Gastrocnemius medialis (tissue), 4 donors: Measurements from ENCODE around the gene ENO1. TPM values are rescaled to one million over a fixed set of nuclear protein-coding genes. Genes with fewer than 3 reads are reported as not detected.

Experiments
- ATAC-seq, 2 donors: fragments of 150-250 bp; one replicate each; pipeline ENCODE4 v1.9.1; 2016
- DNase-seq, 2 donors: peaks; one replicate each; pipeline ENCODE4 v3.0.0-alpha.2; 2019
- H3K27ac ChIP-seq, 4 donors: fragments of 200-600 bp; sonication (generic); 1 replicate in 1 of 4; 2 replicates in 3 of 4; pipeline ENCODE4 v1.5.1; 2016 to 2018; ENCODE audit warnings: mild to moderate bottlenecking in 2 of 4, moderate library complexity in 1 of 4
- H3K27me3 ChIP-seq, 3 donors: fragments of 200-600 bp; sonication (generic) in 2 of 3; 1 replicate in 1 of 3; 2 replicates in 2 of 3; pipeline versions ENCODE4 v1.5.1 to v1.6.0; 2016 to 2019; ENCODE audit warnings: mild to moderate bottlenecking in 1 of 3, moderate library complexity in 1 of 3
- H3K36me3 ChIP-seq, 2 donors: fragments of 200-600 bp; sonication (generic) in 1 of 2; one replicate each; pipeline ENCODE4 v1.5.1; 2017 to 2018
- H3K4me1 ChIP-seq, 2 donors: fragments of 200-600 bp; sonication (generic) in 1 of 2; one replicate each; pipeline ENCODE4 v1.5.1; 2016 to 2017; ENCODE audit warnings: mild to moderate bottlenecking in 2 of 2
- H3K4me3 ChIP-seq, 4 donors: fragments of 200-600 bp; sonication (generic) in 3 of 4; 1 replicate in 1 of 4; 2 replicates in 3 of 4; pipeline ENCODE4 v1.5.1; 2016 to 2019; ENCODE audit warnings: mild to moderate bottlenecking in 2 of 4
- H3K9me3 ChIP-seq, 3 donors: fragments of 200-600 bp; sonication (generic) in 2 of 3; 1 replicate in 1 of 3; 2 replicates in 2 of 3; pipeline ENCODE4 v1.5.1; 2016 to 2019
- POLR2A ChIP-seq, 2 donors: fragments of 450-650 bp; IDR thresholded peaks; one replicate each; pipeline ENCODE4 v1.6.1; 2017; ENCODE audit warnings: antibody characterized with exemption in 2 of 2, mild to moderate bottlenecking in 2 of 2, moderate library complexity in 2 of 2
- in situ Hi-C, 4 donors: fragments of 200-750 bp; cut with MboI; loops; one replicate each; pipeline versions ENCODE4 v1.15.0 to v1.8.0; 2017; ENCODE audit warnings: low sequenced_read_pairs in 4 of 4
- intact Hi-C: fragments of 100-400 bp; cut with DNase I; formaldehyde crosslinking; loops from one replicate; pipeline ENCODE4 v1.15.1; 2023; ENCODE audit warnings: low total_unique reads
- total RNA-seq, 4 donors: library from RNA; depleted of rRNA; stranded (reverse); fragments of >200 nt; gene quantifications; one replicate each; pipeline versions ENCODE4 v1.1.0 to v1.2.3, GENCODE V29; 2016
- TF ChIP-seq, protein P1 (sequence below), 5 experiments: fragments of 450-650 bp in 3 of 5; fragments of 200-600 bp in 2 of 5; sonication (generic) in 2 of 5; IDR thresholded peaks in 4 of 5; conservative IDR thresholded peaks in 1 of 5; 1 replicate in 4 of 5; 2 replicates in 1 of 5; pipeline ENCODE4 v1.5.1; 2016 to 2019; ENCODE audit warnings: antibody characterized with exemption in 5 of 5, mild to moderate bottlenecking in 3 of 5, moderate library complexity in 3 of 5

ENO1 gene
- total RNA-seq, 4 donors from 2014 or later: 112 to 354 (median 209) TPM

DNA sequence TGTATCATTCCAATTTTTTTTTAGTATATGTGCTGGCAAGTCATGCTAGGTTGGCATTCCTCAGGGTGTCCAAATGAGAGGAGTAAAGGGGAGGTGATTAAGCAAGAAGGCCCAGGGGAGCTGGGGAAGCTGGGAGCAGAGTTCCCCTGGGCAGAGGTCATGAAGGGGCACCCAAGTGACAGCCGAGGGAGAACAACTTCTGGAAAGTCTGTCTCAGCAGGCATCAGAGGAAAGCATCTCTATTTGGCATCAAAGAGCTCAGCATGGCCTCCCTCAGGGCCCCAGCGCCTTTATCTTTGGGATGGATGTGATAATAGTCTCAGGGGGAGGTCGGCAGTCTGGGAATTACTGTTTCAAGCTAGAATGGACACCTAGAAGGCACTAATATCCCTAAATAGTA is 5.0 kb upstream of the ENO1 start:
- TF ChIP-seq, protein P1, sequence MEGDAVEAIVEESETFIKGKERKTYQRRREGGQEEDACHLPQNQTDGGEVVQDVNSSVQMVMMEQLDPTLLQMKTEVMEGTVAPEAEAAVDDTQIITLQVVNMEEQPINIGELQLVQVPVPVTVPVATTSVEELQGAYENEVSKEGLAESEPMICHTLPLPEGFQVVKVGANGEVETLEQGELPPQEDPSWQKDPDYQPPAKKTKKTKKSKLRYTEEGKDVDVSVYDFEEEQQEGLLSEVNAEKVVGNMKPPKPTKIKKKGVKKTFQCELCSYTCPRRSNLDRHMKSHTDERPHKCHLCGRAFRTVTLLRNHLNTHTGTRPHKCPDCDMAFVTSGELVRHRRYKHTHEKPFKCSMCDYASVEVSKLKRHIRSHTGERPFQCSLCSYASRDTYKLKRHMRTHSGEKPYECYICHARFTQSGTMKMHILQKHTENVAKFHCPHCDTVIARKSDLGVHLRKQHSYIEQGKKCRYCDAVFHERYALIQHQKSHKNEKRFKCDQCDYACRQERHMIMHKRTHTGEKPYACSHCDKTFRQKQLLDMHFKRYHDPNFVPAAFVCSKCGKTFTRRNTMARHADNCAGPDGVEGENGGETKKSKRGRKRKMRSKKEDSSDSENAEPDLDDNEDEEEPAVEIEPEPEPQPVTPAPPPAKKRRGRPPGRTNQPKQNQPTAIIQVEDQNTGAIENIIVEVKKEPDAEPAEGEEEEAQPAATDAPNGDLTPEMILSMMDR (IDR thresholded peaks at IDR 0.05 in 4 of 5, conservative IDR thresholded peaks at IDR 0.05 in 1 of 5): no peak
- TF ChIP-seq POLR2A (IDR thresholded peaks at IDR 0.05): no peak
- H3K27ac ChIP-seq: no peak overlapping the region
- no peak for ATAC-seq
- DNase-seq: no peak
- in situ Hi-C loops (no loop called here), intact Hi-C loops (no loop called here)
- no peaks in the 10 kb centered on the region for H3K9me3 ChIP-seq
- no peaks in the 10 kb centered on the region for H3K36me3 ChIP-seq
- H3K4me1 ChIP-seq: peaks cover 9 to 13% of the 10 kb centered on the region in 2 donors
- H3K4me3 ChIP-seq: no peak overlapping the region
- no peaks in the 10 kb centered on the region for H3K27me3 ChIP-seq

DNA sequence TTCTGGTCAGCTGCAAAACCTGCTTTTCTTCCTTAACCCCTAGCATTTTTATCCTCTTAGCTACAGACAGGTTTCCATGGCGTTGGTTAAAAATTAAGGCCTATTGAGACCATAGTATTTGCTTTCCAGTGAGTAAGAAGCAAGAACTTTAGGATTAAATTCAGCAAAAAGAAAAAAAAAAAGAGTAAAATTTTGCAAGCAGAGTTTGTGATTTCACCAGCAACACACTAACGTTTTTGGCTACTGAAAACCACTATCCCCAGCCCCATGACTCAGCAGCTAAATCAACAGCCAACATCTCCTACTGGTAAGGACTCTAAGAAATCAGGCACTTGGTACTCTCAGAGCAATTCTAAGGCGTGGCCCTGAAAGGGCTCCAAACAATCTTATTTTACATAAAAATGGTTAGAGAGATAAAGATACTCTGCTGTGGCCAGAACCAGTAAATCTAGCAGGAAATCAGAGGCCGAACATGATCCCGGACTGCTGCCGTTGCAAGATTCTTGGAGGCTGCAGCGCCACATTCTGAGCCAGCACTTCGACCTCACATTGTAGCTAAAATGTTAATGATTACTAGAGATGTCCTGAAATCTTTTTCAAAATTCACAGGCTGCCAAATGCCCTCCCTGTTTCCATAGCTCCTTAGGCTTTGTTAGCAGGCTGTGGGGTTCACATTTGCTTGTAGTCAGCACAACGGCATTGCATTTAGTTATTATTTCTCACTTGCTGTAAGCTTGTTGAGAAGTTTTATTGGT is 1.6 kb upstream of the ENO1 start:
- Histone ChIP-seq H3K27me3 (no peaks in the 10 kb centered on the region), H3K4me3 (peak overlapping the region in 2 of 4 donors; percentile 72 to 81)
- in situ Hi-C loops: no loop called here

DNA sequence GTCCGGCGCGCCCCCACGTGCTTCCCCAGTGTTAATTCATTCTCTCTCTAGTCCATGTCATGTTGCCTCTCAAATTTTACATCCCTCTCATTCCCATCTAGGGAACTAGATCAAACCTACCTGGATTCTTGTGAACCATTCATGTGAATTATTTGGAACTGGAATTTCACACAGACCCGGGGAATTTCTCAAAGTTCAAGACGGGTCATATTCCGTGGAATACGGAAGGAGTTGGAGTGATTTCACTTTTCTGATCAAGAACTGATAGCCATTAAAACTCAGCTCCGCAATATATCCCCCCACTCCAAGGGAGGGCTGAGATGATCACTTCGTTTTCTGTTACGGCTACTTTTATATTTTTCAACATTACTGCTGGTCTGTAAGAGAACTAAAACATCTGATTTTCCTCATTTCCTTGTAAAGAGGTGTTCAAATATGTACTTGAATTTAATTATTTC is 1.0 kb upstream of the ENO1 start:
- Histone ChIP-seq H3K36me3 (peaks cover 0 to 8% of the 10 kb centered on the region in 2 donors), H3K4me1 (peaks cover 40 to 42% of the 10 kb centered on the region in 2 donors), H3K27me3 (no peaks in the 10 kb centered on the region), H3K9me3 (no peaks in the 10 kb centered on the region), H3K27ac (peak overlapping the region; percentile 96 to 98 (median 97)), H3K4me3 (peak overlapping the region; percentile 63 to 92 (median 76))
- intact Hi-C loops: loop anchor here (5.0 to 10.0 kb wide), 4 partner anchors 188 to 1097 kb away; partner anchors contain the start of genes PARK7, PER3 and SLC2A5
- in situ Hi-C loops: no loop called here
- no peak for DNase-seq
- TF ChIP-seq, protein P1 (IDR thresholded peaks at IDR 0.05 in 4 of 5, conservative IDR thresholded peaks at IDR 0.05 in 1 of 5): peak in 1 of 5 experiments; percentile 17
- TF ChIP-seq POLR2A (IDR thresholded peaks at IDR 0.05): no peak
- ATAC-seq: peak in 1 of 2 donors; percentile 0

More for the DNA sequence above, 1.6 kb upstream of the ENO1 start:
- Histone ChIP-seq H3K4me1 (peaks cover 34 to 36% of the 10 kb centered on the region in 2 donors), H3K9me3 (no peaks in the 10 kb centered on the region), H3K27ac (peak overlapping the region; percentile 96 to 98 (median 97)), H3K36me3 (peaks cover 0 to 8% of the 10 kb centered on the region in 2 donors)
- ATAC-seq (peak; percentile 32 to 37), DNase-seq (peak; percentile 50 to 72)
- TF ChIP-seq, protein P1 (IDR thresholded peaks at IDR 0.05 in 4 of 5, conservative IDR thresholded peaks at IDR 0.05 in 1 of 5): no peak
- no peak for TF ChIP-seq POLR2A (IDR thresholded peaks at IDR 0.05)
- intact Hi-C loops: loop anchor here (5.0 to 10.0 kb wide), 4 partner anchors 187 to 1098 kb away; partner anchors contain the start of genes PARK7, PER3 and SLC2A5

DNA sequence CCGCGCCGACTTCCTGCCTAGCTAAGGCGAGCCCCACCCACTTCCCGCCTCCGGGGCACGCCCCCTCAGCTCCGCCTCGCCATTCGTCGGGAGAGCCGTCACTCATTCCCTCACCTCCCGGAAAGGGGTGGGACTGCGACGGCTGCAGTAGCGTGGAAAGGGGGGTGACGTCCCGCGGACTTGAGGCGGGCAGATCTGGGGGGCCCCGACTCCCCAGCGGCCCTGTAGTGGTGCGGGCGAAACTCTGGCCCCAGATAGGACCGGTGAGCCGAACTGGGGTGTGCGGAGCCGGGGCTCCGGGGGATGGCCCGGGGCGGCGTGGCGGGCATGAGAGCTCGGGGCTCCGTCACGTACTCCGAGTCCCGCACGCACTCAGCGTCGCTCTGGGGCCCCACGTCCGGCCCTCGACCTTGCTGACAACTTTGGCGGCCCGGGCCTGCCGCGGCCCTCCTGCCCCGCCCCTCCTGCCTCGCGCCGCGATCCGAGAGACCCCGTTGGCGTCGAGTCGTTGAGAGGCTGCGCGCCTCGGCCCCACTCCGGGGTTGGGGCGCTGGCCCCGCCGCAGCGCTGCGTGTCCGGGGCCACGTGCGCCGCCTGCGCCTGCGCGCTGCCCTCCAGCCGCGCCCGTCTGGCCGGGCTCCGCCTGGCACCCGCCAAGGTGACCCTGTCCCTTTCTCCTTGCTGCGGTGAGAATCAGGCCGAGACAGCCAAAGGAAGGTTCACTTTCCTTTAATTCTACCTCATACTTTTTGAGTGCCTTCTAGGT is 395 bp upstream of the ENO1 start:
- Histone ChIP-seq H3K4me1 (peaks cover 45 to 46% of the 10 kb centered on the region in 2 donors), H3K4me3 (peak overlapping the region; percentile 63 to 92 (median 76)), H3K9me3 (no peaks in the 10 kb centered on the region), H3K27me3 (no peaks in the 10 kb centered on the region), H3K27ac (peak overlapping the region; percentile 96 to 98 (median 97)), H3K36me3 (peaks cover 0 to 13% of the 10 kb centered on the region in 2 donors)
- TF ChIP-seq, protein P1 (IDR thresholded peaks at IDR 0.05 in 4 of 5, conservative IDR thresholded peaks at IDR 0.05 in 1 of 5): peak in 2 of 5 experiments; percentile 21 to 33
- peak; percentile 78 to 90 for TF ChIP-seq POLR2A (IDR thresholded peaks at IDR 0.05)
- in situ Hi-C loops (no loop called here), intact Hi-C loops (loop anchor here (5.0 to 10.0 kb wide), 4 partner anchors 188 to 1097 kb away; partner anchors contain the start of genes PARK7, PER3 and SLC2A5)
- peak; percentile 83 to 87 for ATAC-seq
- DNase-seq: peak; percentile 97 to 98
